AG10803 (cell line): Measurements from ENCODE around the gene ABCA2.

Source experiments
- DNase-seq: peaks from one replicate; pipeline ENCODE4 v3.0.0; 2010; ENCODE audit warnings: low read depth
- H3K4me3 ChIP-seq: 2 replicates; pipeline ENCODE4 v1.5.1; 2011; ENCODE audit warnings: mild to moderate bottlenecking, low read length, control low read depth
- CTCF ChIP-seq: conservative IDR thresholded peaks from 2 replicates; pipeline ENCODE4 v1.5.1; 2011; ENCODE audit warnings: mild to moderate bottlenecking, low read length, control low read depth, inconsistent platforms

ABCA2 gene

GRCh38 chr9:137041124-137041523, 13.1 kb upstream of the ABCA2 start:
- no peak overlapping the region for H3K4me3 ChIP-seq
- no peak for DNase-seq
- no peak for TF ChIP-seq CTCF

GRCh38 chr9:137040568-137040967, 12.5 kb upstream of the ABCA2 start:
- H3K4me3 ChIP-seq, result no peak overlapping the region
- DNase-seq, result no peak
- TF ChIP-seq CTCF, result no peak

DNA sequence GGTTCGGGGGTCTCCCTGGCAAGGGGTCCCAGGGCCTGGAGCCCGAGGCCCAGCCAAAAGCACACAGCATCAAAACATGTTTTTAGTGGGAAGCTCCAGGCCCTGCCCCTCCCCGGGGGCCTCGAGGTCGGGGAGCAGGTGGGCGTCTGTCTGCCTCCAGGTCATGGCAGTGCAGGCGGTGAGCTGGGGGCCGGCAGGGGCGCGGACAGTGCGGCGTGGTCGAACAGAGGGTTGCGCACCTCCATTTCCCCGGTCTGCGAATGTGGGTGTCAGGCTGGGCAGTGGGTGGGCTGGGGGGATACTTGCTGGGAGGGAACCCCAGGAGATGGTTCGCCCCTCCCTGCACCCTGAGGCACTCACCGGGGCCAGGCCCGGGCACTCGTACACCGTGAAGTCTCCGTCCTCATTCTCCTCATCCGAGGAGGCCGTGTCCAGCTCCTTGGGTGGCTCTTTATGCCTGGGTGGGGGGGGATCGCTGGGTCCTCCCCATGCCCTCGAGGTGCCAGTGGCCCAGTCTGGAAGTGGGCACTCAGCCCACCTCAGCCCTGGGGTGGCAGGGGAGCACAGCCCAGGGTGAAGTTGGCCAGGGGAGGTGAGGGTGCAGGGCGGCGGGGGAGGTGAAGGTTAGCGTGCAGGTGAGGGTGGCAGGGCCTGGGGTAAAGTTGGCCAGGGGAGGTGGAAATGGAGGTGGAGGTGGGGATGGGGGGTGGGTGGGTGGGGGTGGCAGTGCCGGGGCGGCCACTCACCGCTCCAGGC, 11.8 kb upstream of the ABCA2 start:
- DNase-seq, result no peak
- no peak for TF ChIP-seq CTCF
- no peak overlapping the region for H3K4me3 ChIP-seq

DNA sequence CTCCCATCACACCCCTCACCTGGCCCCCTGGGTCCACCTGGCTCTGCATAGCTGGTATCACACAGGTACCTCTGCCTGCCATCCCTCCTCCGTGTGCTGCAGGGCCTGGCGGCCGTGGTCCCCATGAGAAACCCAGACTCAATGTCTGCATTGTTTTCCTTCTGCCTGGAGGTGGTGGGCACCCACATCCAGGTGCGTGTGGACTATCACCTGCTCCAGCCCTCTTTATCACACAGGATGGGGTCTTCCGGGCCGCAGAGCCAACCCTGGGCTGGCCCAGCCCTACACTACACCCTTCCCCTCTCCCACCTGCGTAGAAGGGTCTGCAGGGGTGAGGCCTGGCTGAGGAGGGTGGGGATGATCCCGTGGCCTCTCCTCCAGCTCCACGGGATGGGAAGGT, 10.9 kb upstream of the ABCA2 start:
- DNase-seq, result no peak
- no peak overlapping the region for H3K4me3 ChIP-seq
- TF ChIP-seq CTCF, result no peak

DNA sequence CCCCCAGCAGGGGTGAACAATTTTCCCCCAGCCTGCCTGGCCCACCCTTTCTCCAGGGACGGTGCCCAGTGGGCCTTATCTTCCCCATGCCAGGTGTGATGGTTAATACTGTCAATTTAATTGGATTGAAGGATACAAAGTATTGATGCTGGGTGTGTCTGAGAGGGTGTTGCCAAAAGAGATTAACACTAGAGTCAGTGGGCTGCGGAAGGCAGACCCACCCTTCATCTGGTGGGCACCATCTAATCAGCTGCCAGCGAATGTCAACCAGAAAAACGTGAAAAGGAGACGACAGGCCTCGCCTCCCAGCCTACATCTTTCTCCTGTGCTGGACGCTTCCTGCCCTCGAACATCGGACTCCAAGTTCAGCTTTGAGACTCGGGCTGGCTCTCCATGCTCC, 9.4 kb upstream of the ABCA2 start:
- DNase-seq, result no peak
- TF ChIP-seq CTCF, result no peak
- H3K4me3 ChIP-seq, result no peak overlapping the region

DNA sequence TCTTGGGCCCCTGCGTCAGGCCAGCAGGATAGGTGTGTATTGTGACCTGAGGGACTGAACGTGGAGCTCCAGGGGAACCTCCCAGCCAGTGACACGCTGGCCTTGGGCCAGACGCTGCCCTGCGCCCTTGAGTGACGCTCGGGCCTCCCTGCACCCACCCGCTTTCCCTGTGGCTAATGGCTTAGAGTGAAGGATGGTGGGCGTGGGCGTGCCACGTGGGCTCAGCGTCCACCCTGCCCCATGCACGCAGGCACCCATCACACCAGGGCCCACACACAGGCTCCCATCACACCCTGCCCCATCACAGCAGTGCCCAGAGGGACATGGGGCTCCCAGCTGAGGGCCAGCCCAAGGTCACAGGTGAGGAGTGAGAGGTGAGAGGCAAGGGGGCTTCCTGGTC, 9.0 kb upstream of the ABCA2 start:
- no peak for DNase-seq
- H3K4me3 ChIP-seq, result no peak overlapping the region
- no peak for TF ChIP-seq CTCF

- no peak overlapping the region for H3K4me3 ChIP-seq
- DNase-seq, result no peak
- TF ChIP-seq CTCF, result no peak
These were observed 7.9 kb upstream of the ABCA2 start for GRCh38 chr9:137035937-137036336.
